ENCODE results near the gene FHOD3.

Gene FHOD3

DNA sequence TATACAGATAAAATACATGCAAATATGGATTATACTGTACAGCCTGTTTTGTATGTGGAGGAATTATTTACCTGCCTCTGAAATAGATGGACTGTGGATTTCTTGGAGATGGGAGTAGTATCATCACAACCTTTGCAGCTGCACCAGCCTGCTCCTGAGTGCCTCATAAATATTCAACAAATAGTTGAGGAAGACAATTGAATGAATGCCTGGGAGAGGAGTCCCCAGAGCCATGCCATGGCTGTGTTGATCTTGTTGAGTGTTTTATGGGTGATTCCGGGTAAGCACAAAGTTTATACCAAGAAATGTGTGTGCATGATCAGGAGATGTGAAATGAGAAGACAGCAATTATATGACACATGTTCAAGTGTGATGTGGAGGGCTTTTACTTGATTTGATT, 225.0 kb downstream of the FHOD3 start:
- no peak for DNase-seq (ENCODE audit: low read depth)

- DNase-seq (ENCODE audit: low read depth): no peak
Observed at GRCh38 chr18:36525913-36526312, 228.4 kb downstream of the FHOD3 start.

GRCh38 chr18:36526611-36527010, 229.1 kb downstream of the FHOD3 start:
- DNase-seq (ENCODE audit: low read depth): no peak

GRCh38 chr18:36527051-36527450, 229.5 kb downstream of the FHOD3 start:
- no peak for DNase-seq (ENCODE audit: low read depth)

- no peak for DNase-seq (ENCODE audit: low read depth)
Observed at GRCh38 chr18:36527740-36528455, 230.4 kb downstream of the FHOD3 start.

DNA sequence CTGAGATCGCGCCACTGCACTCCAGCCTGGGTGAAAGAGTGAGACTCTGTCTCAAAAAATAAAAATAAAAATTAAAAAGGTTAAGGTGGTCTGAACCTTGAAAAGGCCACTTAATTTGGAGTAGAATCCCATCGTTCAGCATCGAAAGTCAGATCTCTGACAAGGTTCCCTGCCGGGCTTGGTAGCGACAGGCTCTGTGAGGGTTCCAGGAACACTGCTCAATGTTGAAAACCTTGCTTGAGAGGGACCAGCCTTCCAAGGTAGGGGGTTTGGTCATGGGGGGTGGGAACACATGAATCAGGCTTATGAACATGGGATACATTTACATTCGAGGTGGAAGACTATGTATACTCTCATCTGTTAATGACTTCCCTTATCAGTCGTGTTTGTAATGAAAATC, 232.2 kb downstream of the FHOD3 start:
- no peak for DNase-seq (ENCODE audit: low read depth)

DNA sequence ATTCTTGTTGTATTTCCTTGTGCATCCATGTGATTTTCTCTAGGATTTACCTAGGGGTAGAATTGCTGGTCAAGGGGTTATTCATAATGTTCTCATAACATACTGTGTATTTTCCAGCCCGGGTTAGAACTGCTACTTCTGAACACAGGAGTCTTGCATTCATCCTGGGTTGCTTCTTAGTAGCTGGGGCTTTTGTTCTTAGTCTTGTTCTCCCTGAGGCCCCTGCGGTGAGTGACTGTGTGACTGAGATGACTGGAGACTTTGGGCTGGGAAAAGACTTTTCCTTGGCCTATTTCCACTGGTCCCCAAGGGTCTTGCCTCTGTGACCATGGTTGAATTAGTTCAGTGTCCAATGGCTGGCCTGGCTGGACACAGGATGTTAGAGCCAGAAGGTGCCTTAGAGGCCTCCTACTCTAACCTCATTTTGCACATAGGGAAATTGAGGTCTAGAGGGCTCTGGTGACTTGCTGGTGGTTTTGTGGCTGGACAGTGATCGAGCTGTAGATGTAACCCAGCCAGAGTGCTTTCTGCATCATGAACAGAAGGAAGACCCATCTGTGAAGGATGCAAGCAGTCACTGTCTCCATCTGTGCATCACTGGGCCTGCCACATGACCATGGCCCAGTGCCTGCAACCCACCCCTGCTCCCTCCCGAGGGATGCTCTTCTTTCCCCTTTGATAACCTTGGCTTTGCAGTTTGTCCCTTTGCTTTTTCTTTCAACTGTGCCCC, 233.3 kb downstream of the FHOD3 start:
- no peak for DNase-seq (ENCODE audit: low read depth)

DNA sequence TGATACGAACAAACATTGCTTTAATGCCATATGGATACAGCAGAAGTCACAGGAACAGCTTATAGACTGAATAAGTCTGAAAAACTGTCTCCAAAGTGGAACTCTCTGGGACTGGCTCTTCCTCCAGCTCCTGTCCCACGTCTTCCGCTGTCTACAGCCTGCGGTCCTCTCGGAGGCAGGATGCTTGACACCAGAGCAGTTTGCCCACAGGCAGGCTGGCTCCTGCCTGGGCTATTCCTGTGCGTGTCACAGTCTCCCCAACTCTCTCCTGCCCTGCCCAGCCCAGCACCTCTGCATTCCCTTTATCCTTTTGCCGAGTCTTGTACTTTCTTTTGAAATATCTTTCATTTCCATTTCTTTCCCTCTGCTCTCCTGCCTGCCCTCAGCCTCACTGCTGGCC, 234.1 kb downstream of the FHOD3 start:
- DNase-seq (ENCODE audit: low read depth): no peak

DNA sequence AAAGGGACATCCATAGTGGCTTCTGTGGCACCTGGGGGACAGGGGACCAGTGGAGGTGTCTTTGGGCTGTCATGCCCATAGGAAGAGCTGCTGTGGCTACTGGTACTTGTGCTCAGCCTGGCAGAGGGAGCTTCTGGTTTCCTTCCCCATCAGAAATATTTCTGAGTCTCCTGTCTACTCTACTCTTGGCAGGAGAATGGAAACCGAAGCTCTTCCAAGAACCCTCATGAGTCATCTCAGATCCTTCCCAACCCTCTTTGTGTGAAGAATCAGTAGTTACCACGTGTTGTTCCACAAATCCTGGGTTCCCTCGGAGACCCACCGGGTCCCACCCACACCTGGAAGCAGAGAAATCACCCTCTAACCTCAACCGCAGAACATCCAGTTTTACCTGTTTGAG, 234.9 kb downstream of the FHOD3 start:
- DNase-seq (ENCODE audit: low read depth): no peak

DNA sequence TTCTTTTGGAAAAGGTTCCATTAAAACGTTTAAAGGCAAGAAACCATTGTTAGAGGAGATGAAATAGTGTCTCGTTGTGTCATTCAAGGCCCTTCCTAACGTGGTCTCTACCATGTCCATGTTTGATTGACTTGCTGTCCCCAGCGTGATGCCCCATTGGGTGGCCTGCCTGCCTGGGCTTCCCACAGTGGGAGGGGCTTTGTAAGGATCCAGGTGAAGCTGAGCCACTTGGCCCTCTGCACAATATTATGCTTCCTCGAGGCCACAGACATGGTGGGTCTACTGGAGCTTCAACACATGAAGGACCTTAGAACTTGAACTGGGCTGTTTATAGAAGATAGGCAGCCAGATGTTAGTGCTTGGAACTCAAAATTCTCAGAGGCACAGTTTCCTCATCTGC, 235.3 kb downstream of the FHOD3 start:
- DNase-seq (ENCODE audit: low read depth): no peak

DNA sequence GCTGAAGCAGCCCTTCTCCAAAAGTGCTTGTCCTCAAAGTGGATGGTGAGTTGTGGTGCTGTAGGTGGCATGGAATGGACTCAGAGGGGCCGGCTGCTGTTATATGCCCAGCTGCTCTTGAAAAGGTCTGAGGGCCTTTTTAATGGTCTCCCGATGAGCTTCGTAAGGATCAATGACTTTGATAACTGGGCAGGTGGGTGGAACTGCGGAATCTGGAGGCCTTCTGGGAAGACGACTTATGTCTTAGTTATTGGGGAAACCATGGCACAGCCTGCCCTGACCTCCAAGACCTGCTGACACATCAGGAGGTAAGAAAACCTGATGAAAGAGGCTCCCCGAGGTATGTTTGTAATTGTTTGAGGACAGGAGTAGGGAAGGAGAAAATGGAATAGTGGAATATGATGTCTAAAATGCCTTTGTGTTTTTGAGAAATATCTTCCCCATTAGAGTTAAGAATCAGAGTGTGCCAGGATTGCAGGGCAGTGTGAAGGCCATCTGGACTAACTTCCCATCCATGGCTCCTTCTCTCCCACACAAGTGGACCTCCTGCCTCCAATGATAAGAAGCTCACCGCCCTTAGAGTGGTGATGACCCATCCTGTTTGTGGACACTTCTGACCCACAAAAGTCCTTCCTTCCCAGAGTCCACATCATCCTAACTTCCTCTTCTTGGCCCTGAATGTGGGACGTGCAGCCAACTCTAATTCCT, 236.1 kb downstream of the FHOD3 start:
- DNase-seq (ENCODE audit: low read depth): no peak

GRCh38 chr18:36534154-36534688, 236.7 kb downstream of the FHOD3 start:
- DNase-seq (ENCODE audit: low read depth): no peak

DNA sequence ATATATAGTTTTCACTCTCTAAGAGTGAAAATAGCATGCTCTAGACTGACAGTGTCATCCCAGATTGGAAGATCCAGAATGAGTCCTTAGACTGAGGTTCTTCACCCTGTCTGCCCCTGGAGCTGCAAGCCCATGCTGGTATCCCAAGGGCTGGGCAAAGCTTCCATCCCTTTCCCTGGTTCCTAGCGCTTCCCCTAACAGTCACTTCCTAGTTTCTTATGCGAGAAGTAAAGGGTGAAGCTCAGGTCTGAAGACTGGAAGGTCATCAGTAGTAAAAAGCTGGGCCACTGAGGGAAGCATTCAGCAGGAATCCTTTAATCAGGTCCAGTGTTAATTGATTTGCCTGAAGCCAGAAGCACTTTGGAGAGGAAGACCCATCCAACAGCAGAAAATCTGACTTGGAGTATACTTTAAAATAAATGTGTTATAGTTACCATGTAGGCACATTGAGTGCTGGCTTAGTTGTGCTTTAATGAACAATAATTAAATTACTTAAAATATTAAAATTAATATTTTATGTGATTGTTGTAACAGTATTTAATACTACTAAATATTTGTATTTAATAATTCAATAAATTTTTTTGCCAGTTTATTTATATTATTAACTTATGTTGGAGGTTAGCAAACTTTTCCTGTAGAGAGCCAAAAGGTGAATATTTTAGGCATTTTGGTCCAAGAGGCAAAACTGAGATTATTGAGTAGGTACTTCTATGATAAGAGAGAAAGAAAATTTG, 237.9 kb downstream of the FHOD3 start:
- DNase-seq (ENCODE audit: low read depth): no peak

- DNase-seq (ENCODE audit: low read depth): no peak
Observed at GRCh38 chr18:36536426-36536825, 238.9 kb downstream of the FHOD3 start.

- no peak for DNase-seq (ENCODE audit: low read depth)
Observed at GRCh38 chr18:36537289-36537688, 239.8 kb downstream of the FHOD3 start.

DNA sequence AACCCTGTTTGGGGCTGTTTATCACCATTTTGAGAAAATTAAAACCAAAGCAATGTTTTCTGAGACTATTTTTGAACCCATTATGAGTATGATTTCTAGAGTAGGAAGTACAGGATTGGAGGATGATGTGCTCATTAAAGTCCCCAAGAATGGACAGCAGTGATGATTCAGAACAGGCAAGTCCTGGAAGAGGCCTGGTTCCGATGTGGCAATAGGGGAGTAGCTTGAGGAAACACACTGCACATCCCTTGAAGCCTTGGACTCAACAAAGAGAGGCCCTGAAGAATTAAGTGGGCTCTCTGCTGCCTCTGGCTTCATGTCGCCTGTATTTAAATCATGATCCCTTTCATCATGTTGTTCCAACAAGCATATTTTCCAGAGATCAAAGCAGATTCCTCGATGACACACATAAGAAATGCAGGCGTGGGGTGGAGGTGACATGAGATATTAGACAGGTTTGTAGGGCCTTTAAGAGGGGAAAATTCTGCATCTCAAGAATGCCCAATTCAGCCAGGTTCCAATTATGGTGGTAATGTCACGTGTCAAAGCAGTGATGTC, 242.2 kb downstream of the FHOD3 start:
- DNase-seq (ENCODE audit: low read depth): no peak

- no peak for DNase-seq (ENCODE audit: low read depth)
Observed at GRCh38 chr18:36543030-36543429, 245.5 kb downstream of the FHOD3 start.

GRCh38 chr18:36543991-36544725, 246.6 kb downstream of the FHOD3 start:
- no peak for DNase-seq (ENCODE audit: low read depth)

- no peak for DNase-seq (ENCODE audit: low read depth)
Observed at GRCh38 chr18:36545821-36546427, 248.4 kb downstream of the FHOD3 start.

GRCh38 chr18:36546876-36547275, 249.4 kb downstream of the FHOD3 start:
- DNase-seq (ENCODE audit: low read depth): no peak

GRCh38 chr18:36547544-36547943, 250.0 kb downstream of the FHOD3 start:
- no peak for DNase-seq (ENCODE audit: low read depth)
